Neuronal stem cell (in vitro differentiated cells): ENCODE measurements around the gene ARFGAP1.
A peak's percentile ranks its signal among the peaks of the same experiment; 100 is the strongest.

Experiments
- DNase-seq: peaks from one replicate; pipeline ENCODE4 v3.0.0-alpha.2; 2013; ENCODE audit warnings: low spot score
- H2AFZ ChIP-seq: one replicate; pipeline ENCODE4 v1.6.1; 2013; ENCODE audit warnings: mild to moderate bottlenecking, low read length, inconsistent platforms
- H2AK5ac ChIP-seq: 2 replicates; pipeline ENCODE4 v1.6.1; 2013; ENCODE audit warnings: low read depth, mild to moderate bottlenecking, inconsistent platforms, low read length, moderate library complexity, mixed read lengths
- H2BK120ac ChIP-seq: 2 replicates; pipeline ENCODE4 v1.6.1; 2013; ENCODE audit warnings: low read depth, mild to moderate bottlenecking, inconsistent platforms, low read length, moderate library complexity, mixed read lengths
- H2BK12ac ChIP-seq: one replicate; pipeline ENCODE4 v1.6.1; 2013; ENCODE audit warnings: low read length, inconsistent platforms
- H2BK15ac ChIP-seq: 2 replicates; pipeline ENCODE4 v1.6.1; 2013; ENCODE audit warnings: mild to moderate bottlenecking, low read length, inconsistent platforms, mixed read lengths
- H2BK5ac ChIP-seq: one replicate; pipeline ENCODE4 v1.6.1; 2013; ENCODE audit warnings: inconsistent platforms, mild to moderate bottlenecking, low read length, moderate library complexity
- H3K14ac ChIP-seq: one replicate; pipeline ENCODE4 v1.6.1; 2013; ENCODE audit warnings: low read length, inconsistent platforms
- H3K18ac ChIP-seq: 2 replicates; pipeline ENCODE4 v1.6.1; 2013; ENCODE audit warnings: low read length, inconsistent platforms
- H3K23ac ChIP-seq: 2 replicates; pipeline ENCODE4 v1.6.1; 2013; ENCODE audit warnings: low read depth, mild to moderate bottlenecking, mixed read lengths, low read length, inconsistent platforms; ENCODE audit not compliant: poor library complexity
- H3K27ac ChIP-seq: replicated peaks from 3 replicates; pipeline ENCODE4 v1.5.1; 2013; ENCODE audit warnings: low read length, inconsistent platforms
- H3K27me3 ChIP-seq, 3 experiments: 2 replicates each; pipeline ENCODE4 v1.6.1; 2013; ENCODE audit warnings: low read length in 3 of 3, mild to moderate bottlenecking in 2 of 3, inconsistent platforms in 1 of 3, low read depth in 1 of 3, mixed read lengths in 1 of 3, moderate library complexity in 1 of 3; ENCODE audit not compliant: control insufficient read depth in 3 of 3, insufficient read depth in 3 of 3
- H3K36me3 ChIP-seq, 2 donors: replicated peaks in 1 of 2; 2 replicates each; pipeline ENCODE4 v1.6.1; 2013; ENCODE audit warnings: low read length in 2 of 2; ENCODE audit not compliant: control insufficient read depth in 2 of 2, insufficient read depth in 2 of 2
- H3K4ac ChIP-seq: 2 replicates; pipeline ENCODE4 v1.6.1; 2013; ENCODE audit warnings: inconsistent platforms, mild to moderate bottlenecking, low read length, moderate library complexity
- H3K4me1 ChIP-seq, 2 donors: 1 replicate in 1 of 2; 2 replicates in 1 of 2; pipeline ENCODE4 v1.6.1; 2013; ENCODE audit warnings: low read length in 2 of 2, low read depth in 1 of 2; ENCODE audit not compliant: control insufficient read depth in 2 of 2, insufficient read depth in 1 of 2
- H3K4me2 ChIP-seq: one replicate; pipeline ENCODE4 v1.6.1; 2013; ENCODE audit warnings: mild to moderate bottlenecking, low read length, inconsistent platforms; ENCODE audit not compliant: insufficient read depth, poor library complexity, severe bottlenecking
- H3K4me3 ChIP-seq, 2 donors: 2 replicates each; pipeline ENCODE4 v1.5.1; 2013; ENCODE audit warnings: low read length in 2 of 2, mild to moderate bottlenecking in 2 of 2, inconsistent platforms in 1 of 2, moderate library complexity in 1 of 2
- H3K79me1 ChIP-seq: one replicate; pipeline ENCODE4 v1.6.1; 2013; ENCODE audit warnings: low read depth, mild to moderate bottlenecking, inconsistent platforms, low read length, moderate library complexity
- H3K9ac ChIP-seq: one replicate; pipeline ENCODE4 v1.6.1; 2013; ENCODE audit warnings: mild to moderate bottlenecking, low read depth, low read length, inconsistent platforms; ENCODE audit not compliant: poor library complexity
- H3K9me3 ChIP-seq, 2 donors: replicated peaks in 1 of 2; 2 replicates each; pipeline versions ENCODE3 to v1.6.1; 2013; ENCODE audit warnings: low read length in 2 of 2, mild to moderate bottlenecking in 2 of 2, inconsistent platforms in 1 of 2, low read depth in 1 of 2, mixed read lengths in 1 of 2, moderate library complexity in 1 of 2; ENCODE audit not compliant: control insufficient read depth in 2 of 2, insufficient read depth in 1 of 2
- H4K8ac ChIP-seq: one replicate; pipeline ENCODE4 v1.6.1; 2013; ENCODE audit warnings: low read depth, mild to moderate bottlenecking, inconsistent platforms, low read length, moderate library complexity
- H4K91ac ChIP-seq: one replicate; pipeline ENCODE4 v1.6.1; 2013; ENCODE audit warnings: low read length, low read depth, mild to moderate bottlenecking, inconsistent platforms; ENCODE audit not compliant: poor library complexity
- WGBS, 2 donors: extraction: QIAGEN DNeasy Blood & Tissue Kit; methylation state at CpG; one replicate each; pipeline ENCODE4 v1.1.7; 2013; ENCODE audit warnings: missing lambda C conversion rate in 2 of 2, mixed read lengths in 1 of 2; ENCODE audit not compliant: insufficient read length in 2 of 2, insufficient replicate concordance in 1 of 2; ENCODE audit errors: extremely low coverage in 2 of 2; 5-methylcytosine and 5-hydroxymethylcytosine counted together

The ARFGAP1 gene

GRCh38 chr20:63315240-63315689 lies 42.7 kb downstream of the ARFGAP1 start:
- H2BK15ac ChIP-seq: peak overlapping the region; percentile 3
- peaks cover 2% of the 10 kb centered on the region for H3K79me1 ChIP-seq
- H3K4ac ChIP-seq: no peak overlapping the region
- no peak overlapping the region for H4K91ac ChIP-seq
- H3K36me3 ChIP-seq: no peaks in the 10 kb centered on the region
- no peaks in the 10 kb centered on the region for H3K9me3 ChIP-seq
- H3K23ac ChIP-seq: peak overlapping the region; percentile 25
- H3K14ac ChIP-seq: peak overlapping the region; percentile 31
- peak overlapping the region; percentile 56 for H2AK5ac ChIP-seq
- DNase-seq: no peak
- peak overlapping the region; percentile 61 for H2BK120ac ChIP-seq
- H2AFZ ChIP-seq: no peak overlapping the region
- H3K27me3 ChIP-seq: peaks cover 0 to 7% (median 0%) of the 10 kb centered on the region in 3 experiments
- H4K8ac ChIP-seq: no peak overlapping the region
- H2BK12ac ChIP-seq: peak overlapping the region; percentile 41
- H3K27ac ChIP-seq: no peak overlapping the region
- no peak overlapping the region for H3K4me2 ChIP-seq
- H3K9ac ChIP-seq: peak overlapping the region; percentile 50
- peaks cover 0 to 2% of the 10 kb centered on the region in 2 donors for H3K4me1 ChIP-seq
- peak overlapping the region; percentile 35 for H3K18ac ChIP-seq
- WGBS, 2 donors: no CpG with 5 or more reads among the region's 15 CpGs
- no peak overlapping the region for H3K4me3 ChIP-seq
- H2BK5ac ChIP-seq: peak overlapping the region; percentile 71

GRCh38 chr20:63315731-63316491 lies 43.3 kb downstream of the ARFGAP1 start:
- Histone ChIP-seq H3K14ac (no peak overlapping the region), H4K91ac (no peak overlapping the region), H3K27ac (no peak overlapping the region), H3K9ac (no peak overlapping the region), H3K4ac (peak overlapping the region; percentile 23), H3K23ac (peak overlapping the region; percentile 25), H3K27me3 (peaks cover 0 to 7% (median 0%) of the 10 kb centered on the region in 3 experiments), H3K4me3 (no peak overlapping the region), H2BK5ac (peak overlapping the region; percentile 71), H3K36me3 (no peaks in the 10 kb centered on the region), H3K4me1 (peaks cover 0 to 2% of the 10 kb centered on the region in 2 donors), H2AK5ac (peak overlapping the region; percentile 37), H3K18ac (peak overlapping the region; percentile 27), H2BK15ac (peak overlapping the region; percentile 4), H4K8ac (no peak overlapping the region), H2BK120ac (peak overlapping the region; percentile 61), H2AFZ (no peak overlapping the region), H3K4me2 (no peak overlapping the region), H3K79me1 (peaks cover 2% of the 10 kb centered on the region), H3K9me3 (no peaks in the 10 kb centered on the region), H2BK12ac (no peak overlapping the region)
- no CpG with 5 or more reads among the region's 31 CpGs for WGBS, 2 donors
- no peak for DNase-seq

- H4K8ac ChIP-seq: no peak overlapping the region
- H3K4ac ChIP-seq: peak overlapping the region; percentile 23
- H3K36me3 ChIP-seq: no peaks in the 10 kb centered on the region
- H2BK5ac ChIP-seq: no peak overlapping the region
- H3K18ac ChIP-seq: peak overlapping the region; percentile 80
- no peak overlapping the region for H3K27ac ChIP-seq
- no peak overlapping the region for H2BK12ac ChIP-seq
- DNase-seq: no peak
- no CpG with 5 or more reads among the region's 14 CpGs for WGBS, 2 donors
- no peak overlapping the region for H3K23ac ChIP-seq
- H3K14ac ChIP-seq: no peak overlapping the region
- peak overlapping the region; percentile 37 for H2AK5ac ChIP-seq
- no peak overlapping the region for H3K4me2 ChIP-seq
- H2BK15ac ChIP-seq: no peak overlapping the region
- peaks cover 2% of the 10 kb centered on the region for H3K79me1 ChIP-seq
- H3K27me3 ChIP-seq: peaks cover 0 to 11% (median 0%) of the 10 kb centered on the region in 3 experiments
- no peaks in the 10 kb centered on the region for H3K9me3 ChIP-seq
- no peak overlapping the region for H3K4me3 ChIP-seq
- no peak overlapping the region for H2AFZ ChIP-seq
- no peak overlapping the region for H3K9ac ChIP-seq
- H3K4me1 ChIP-seq: no peaks in the 10 kb centered on the region
- no peak overlapping the region for H2BK120ac ChIP-seq
- no peak overlapping the region for H4K91ac ChIP-seq
These were observed 43.9 kb downstream of the ARFGAP1 start for GRCh38 chr20:63316502-63316921.

- Histone ChIP-seq H2BK5ac (no peak overlapping the region), H3K9ac (no peak overlapping the region), H3K4ac (no peak overlapping the region), H3K36me3 (no peaks in the 10 kb centered on the region), H2BK120ac (no peak overlapping the region), H2AK5ac (no peak overlapping the region), H3K79me1 (peaks cover 2% of the 10 kb centered on the region), H2AFZ (no peak overlapping the region), H3K9me3 (no peaks in the 10 kb centered on the region), H4K8ac (no peak overlapping the region), H3K27ac (no peak overlapping the region), H3K18ac (no peak overlapping the region), H2BK12ac (no peak overlapping the region), H3K4me3 (no peak overlapping the region), H3K23ac (no peak overlapping the region), H4K91ac (no peak overlapping the region), H3K14ac (no peak overlapping the region), H3K4me2 (no peak overlapping the region), H2BK15ac (no peak overlapping the region), H3K27me3 (peaks cover 0 to 13% (median 0%) of the 10 kb centered on the region in 3 experiments), H3K4me1 (no peaks in the 10 kb centered on the region)
- no CpG with 5 or more reads among the region's 6 CpGs for WGBS, 2 donors
- no peak for DNase-seq
These were observed 44.4 kb downstream of the ARFGAP1 start for GRCh38 chr20:63317061-63317460.
